Retinal pigment epithelial cell (primary cell): ENCODE results near the gene FRMD4B.

Source experiments
- DNase-seq: peaks from one replicate; pipeline ENCODE4 v3.0.0-alpha.2; 2010; ENCODE audit warnings: low read depth
- H3K4me3 ChIP-seq: 2 replicates; pipeline ENCODE4 v1.5.1; 2011; ENCODE audit warnings: mild to moderate bottlenecking, low read length, control low read depth, moderate library complexity
- CTCF ChIP-seq: conservative IDR thresholded peaks from 2 replicates; pipeline ENCODE4 v1.5.1; 2011; ENCODE audit warnings: low read depth, low read length, control low read depth, inconsistent platforms

The FRMD4B gene

GRCh38 chr3:69144631-69145245 lies 241.2 kb downstream of the FRMD4B start:
- H3K4me3 ChIP-seq: no peak overlapping the region
- no peak for DNase-seq
- no peak for TF ChIP-seq CTCF

- TF ChIP-seq CTCF: no peak
- DNase-seq: no peak
- no peak overlapping the region for H3K4me3 ChIP-seq
Measured at GRCh38 chr3:69143612-69144011, 242.3 kb downstream of the FRMD4B start.

- DNase-seq: no peak
- TF ChIP-seq CTCF: no peak
- no peak overlapping the region for H3K4me3 ChIP-seq
Measured at GRCh38 chr3:69142797-69143454, 243.0 kb downstream of the FRMD4B start.

GRCh38 chr3:69142090-69142489 lies 243.8 kb downstream of the FRMD4B start:
- no peak for DNase-seq
- no peak overlapping the region for H3K4me3 ChIP-seq
- no peak for TF ChIP-seq CTCF

- DNase-seq: no peak
- H3K4me3 ChIP-seq: no peak overlapping the region
- TF ChIP-seq CTCF: no peak
Measured at GRCh38 chr3:69141313-69141712, 244.6 kb downstream of the FRMD4B start.

- TF ChIP-seq CTCF: no peak
- no peak overlapping the region for H3K4me3 ChIP-seq
- no peak for DNase-seq
Measured at GRCh38 chr3:69137412-69137811, 248.5 kb downstream of the FRMD4B start.

- no peak for TF ChIP-seq CTCF
- no peak for DNase-seq
- H3K4me3 ChIP-seq: no peak overlapping the region
Measured at GRCh38 chr3:69137005-69137404, 248.9 kb downstream of the FRMD4B start.
